ENCODE results near the gene PATJ.
"Not testable (repeated sequence)": the region's sequence is repeated elsewhere in the genome, so short reads cannot be mapped to it uniquely, and the experiment has no call there.

PATJ gene

DNA sequence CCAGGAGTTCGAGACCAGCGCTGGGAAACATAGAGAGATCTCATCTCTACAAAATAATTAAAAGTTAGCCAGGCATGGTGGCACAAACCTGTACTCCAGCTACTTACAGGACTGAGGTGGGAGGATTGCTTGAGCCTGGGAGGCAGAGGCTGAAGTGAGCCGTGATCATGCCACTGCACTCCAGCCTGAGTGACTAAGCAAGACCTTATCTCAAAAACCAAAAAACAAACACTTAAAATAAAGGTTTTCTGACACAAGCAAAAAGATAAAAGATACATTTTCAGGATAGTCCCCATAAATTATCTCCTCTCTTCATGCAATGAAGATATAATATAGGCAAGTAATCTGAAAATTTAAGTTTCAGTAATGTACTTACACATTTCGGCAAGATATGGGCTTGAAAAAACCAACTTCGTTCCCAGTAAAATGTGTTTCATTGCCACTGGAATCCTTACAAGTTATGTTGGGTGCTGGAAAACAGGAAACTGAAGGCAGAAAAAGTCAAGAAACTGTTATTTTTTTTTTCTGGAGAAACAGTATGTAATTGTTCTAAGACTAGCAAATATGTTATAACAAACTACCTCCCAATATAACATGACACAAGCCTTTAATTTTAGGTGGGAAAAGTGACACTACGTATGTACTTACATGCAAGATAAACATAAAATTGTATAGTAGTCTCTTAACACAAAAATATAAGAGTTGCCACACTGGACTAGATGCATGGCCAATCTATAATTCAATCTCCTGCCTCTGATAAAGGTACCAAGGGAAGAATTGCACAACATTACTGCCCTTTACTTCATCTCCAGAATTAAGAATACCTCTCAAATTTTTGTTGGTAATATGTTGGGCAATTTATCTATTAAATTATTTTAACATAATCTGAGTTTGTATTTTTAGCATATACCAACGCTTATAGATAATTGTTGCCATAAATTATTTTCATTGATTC lies 33.0 kb upstream of the PATJ start:
- no peak overlapping the region for H2AFZ ChIP-seq (ENCODE audit: low read depth, low read length)
- no peaks in the 10 kb centered on the region for H3K27me3 ChIP-seq (ENCODE audit: insufficient read depth, low read length, poor library complexity)
- H4K20me1 ChIP-seq (ENCODE audit: insufficient read depth, low read length) = peaks cover 2% of the 10 kb centered on the region; the same call in 1 of the 2 replicates
- ATAC-seq (ENCODE audit: insufficient read depth, low read depth) (no peak), DNase-seq (no peak)
- H3K27ac ChIP-seq (ENCODE audit: low read length) = no peak overlapping the region
- TF ChIP-seq EZH2 (IDR thresholded peaks at IDR 0.05; ENCODE audit: borderline replicate concordance, low read depth, low read length, severe bottlenecking) = no peak
- no peaks in the 10 kb centered on the region for H3K4me1 ChIP-seq (ENCODE audit: insufficient read depth, low read length)
- H3K4me3 ChIP-seq (ENCODE audit: low read depth in 1 of 2, low read length in 2 of 2) = no peak overlapping the region
- H3K36me3 ChIP-seq (ENCODE audit: insufficient read depth, low read length) = peaks cover 50% of the 10 kb centered on the region
- H3K9me3 ChIP-seq (ENCODE audit: insufficient read depth, low read length, severe bottlenecking) = no peaks in the 10 kb centered on the region
- no peak overlapping the region for H3K4me2 ChIP-seq (ENCODE audit: insufficient read depth, low read length)
- H3K9ac ChIP-seq (ENCODE audit: low read depth, low read length) = no peak overlapping the region
- H3K79me2 ChIP-seq (ENCODE audit: insufficient read depth, low read length) = peaks cover 28% of the 10 kb centered on the region

GRCh38 chr1:61709908-61710289 lies 32.4 kb upstream of the PATJ start:
- DNase-seq = no peak
- Histone ChIP-seq H3K27ac (ENCODE audit: low read length) (no peak overlapping the region), H3K9me3 (ENCODE audit: insufficient read depth, low read length, severe bottlenecking) (no peaks in the 10 kb centered on the region), H3K79me2 (ENCODE audit: insufficient read depth, low read length) (peaks cover 35% of the 10 kb centered on the region), H3K9ac (ENCODE audit: low read depth, low read length) (no peak overlapping the region), H4K20me1 (ENCODE audit: insufficient read depth, low read length) (peaks cover 2% of the 10 kb centered on the region; the same call in 1 of the 2 replicates), H3K4me3 (ENCODE audit: low read depth in 1 of 2, low read length in 2 of 2) (no peak overlapping the region), H3K4me1 (ENCODE audit: insufficient read depth, low read length) (no peaks in the 10 kb centered on the region), H3K4me2 (ENCODE audit: insufficient read depth, low read length) (no peak overlapping the region), H2AFZ (ENCODE audit: low read depth, low read length) (no peak overlapping the region), H3K27me3 (ENCODE audit: insufficient read depth, low read length, poor library complexity) (no peaks in the 10 kb centered on the region), H3K36me3 (ENCODE audit: insufficient read depth, low read length) (peaks cover 43% of the 10 kb centered on the region)
- no peak for ATAC-seq (ENCODE audit: insufficient read depth, low read depth)
- TF ChIP-seq EZH2 (IDR thresholded peaks at IDR 0.05; ENCODE audit: borderline replicate concordance, low read depth, low read length, severe bottlenecking) = no peak
- TF ChIP-seq, protein P1, sequence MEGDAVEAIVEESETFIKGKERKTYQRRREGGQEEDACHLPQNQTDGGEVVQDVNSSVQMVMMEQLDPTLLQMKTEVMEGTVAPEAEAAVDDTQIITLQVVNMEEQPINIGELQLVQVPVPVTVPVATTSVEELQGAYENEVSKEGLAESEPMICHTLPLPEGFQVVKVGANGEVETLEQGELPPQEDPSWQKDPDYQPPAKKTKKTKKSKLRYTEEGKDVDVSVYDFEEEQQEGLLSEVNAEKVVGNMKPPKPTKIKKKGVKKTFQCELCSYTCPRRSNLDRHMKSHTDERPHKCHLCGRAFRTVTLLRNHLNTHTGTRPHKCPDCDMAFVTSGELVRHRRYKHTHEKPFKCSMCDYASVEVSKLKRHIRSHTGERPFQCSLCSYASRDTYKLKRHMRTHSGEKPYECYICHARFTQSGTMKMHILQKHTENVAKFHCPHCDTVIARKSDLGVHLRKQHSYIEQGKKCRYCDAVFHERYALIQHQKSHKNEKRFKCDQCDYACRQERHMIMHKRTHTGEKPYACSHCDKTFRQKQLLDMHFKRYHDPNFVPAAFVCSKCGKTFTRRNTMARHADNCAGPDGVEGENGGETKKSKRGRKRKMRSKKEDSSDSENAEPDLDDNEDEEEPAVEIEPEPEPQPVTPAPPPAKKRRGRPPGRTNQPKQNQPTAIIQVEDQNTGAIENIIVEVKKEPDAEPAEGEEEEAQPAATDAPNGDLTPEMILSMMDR (IDR thresholded peaks at IDR 0.05; ENCODE audit: borderline replicate concordance, extremely low read depth, low read length, poor library complexity, severe bottlenecking) = no peak

GRCh38 chr1:61711257-61711656 lies 31.0 kb upstream of the PATJ start:
- ATAC-seq (ENCODE audit: insufficient read depth, low read depth); H3K27ac ChIP-seq (ENCODE audit: low read length); H3K4me2 ChIP-seq (ENCODE audit: insufficient read depth, low read length); H3K9me3 ChIP-seq (ENCODE audit: insufficient read depth, low read length, severe bottlenecking); H4K20me1 ChIP-seq (ENCODE audit: insufficient read depth, low read length); H2AFZ ChIP-seq (ENCODE audit: low read depth, low read length); DNase-seq; H3K4me3 ChIP-seq (ENCODE audit: low read depth in 1 of 2, low read length in 2 of 2); H3K27me3 ChIP-seq (ENCODE audit: insufficient read depth, low read length, poor library complexity); H3K9ac ChIP-seq (ENCODE audit: low read depth, low read length); H3K4me1 ChIP-seq (ENCODE audit: insufficient read depth, low read length): not testable (repeated sequence)
- H3K79me2 ChIP-seq (ENCODE audit: insufficient read depth, low read length) = peaks cover 45% of the 10 kb centered on the region
- peaks cover 33% of the 10 kb centered on the region for H3K36me3 ChIP-seq (ENCODE audit: insufficient read depth, low read length)

- ATAC-seq (ENCODE audit: insufficient read depth, low read depth) (no peak), DNase-seq (no peak)
- peaks cover 26% of the 10 kb centered on the region for H3K36me3 ChIP-seq (ENCODE audit: insufficient read depth, low read length)
- no peak overlapping the region for H3K27ac ChIP-seq (ENCODE audit: low read length)
- no peak overlapping the region for H2AFZ ChIP-seq (ENCODE audit: low read depth, low read length)
- H3K4me1 ChIP-seq (ENCODE audit: insufficient read depth, low read length) = no peaks in the 10 kb centered on the region
- H3K4me2 ChIP-seq (ENCODE audit: insufficient read depth, low read length) = no peak overlapping the region
- no peak overlapping the region for H3K9ac ChIP-seq (ENCODE audit: low read depth, low read length)
- no peak overlapping the region for H3K4me3 ChIP-seq (ENCODE audit: low read depth in 1 of 2, low read length in 2 of 2)
- H3K79me2 ChIP-seq (ENCODE audit: insufficient read depth, low read length) = peaks cover 49% of the 10 kb centered on the region
- no peaks in the 10 kb centered on the region for H3K27me3 ChIP-seq (ENCODE audit: insufficient read depth, low read length, poor library complexity)
- TF ChIP-seq, protein P1 (IDR thresholded peaks at IDR 0.05; ENCODE audit: borderline replicate concordance, extremely low read depth, low read length, poor library complexity, severe bottlenecking) = no peak
- no peak for TF ChIP-seq EZH2 (IDR thresholded peaks at IDR 0.05; ENCODE audit: borderline replicate concordance, low read depth, low read length, severe bottlenecking)
- peaks cover 2% of the 10 kb centered on the region; the same call in 1 of the 2 replicates for H4K20me1 ChIP-seq (ENCODE audit: insufficient read depth, low read length)
- no peaks in the 10 kb centered on the region for H3K9me3 ChIP-seq (ENCODE audit: insufficient read depth, low read length, severe bottlenecking)
Observed at GRCh38 chr1:61711969-61712368, 30.3 kb upstream of the PATJ start.

DNA sequence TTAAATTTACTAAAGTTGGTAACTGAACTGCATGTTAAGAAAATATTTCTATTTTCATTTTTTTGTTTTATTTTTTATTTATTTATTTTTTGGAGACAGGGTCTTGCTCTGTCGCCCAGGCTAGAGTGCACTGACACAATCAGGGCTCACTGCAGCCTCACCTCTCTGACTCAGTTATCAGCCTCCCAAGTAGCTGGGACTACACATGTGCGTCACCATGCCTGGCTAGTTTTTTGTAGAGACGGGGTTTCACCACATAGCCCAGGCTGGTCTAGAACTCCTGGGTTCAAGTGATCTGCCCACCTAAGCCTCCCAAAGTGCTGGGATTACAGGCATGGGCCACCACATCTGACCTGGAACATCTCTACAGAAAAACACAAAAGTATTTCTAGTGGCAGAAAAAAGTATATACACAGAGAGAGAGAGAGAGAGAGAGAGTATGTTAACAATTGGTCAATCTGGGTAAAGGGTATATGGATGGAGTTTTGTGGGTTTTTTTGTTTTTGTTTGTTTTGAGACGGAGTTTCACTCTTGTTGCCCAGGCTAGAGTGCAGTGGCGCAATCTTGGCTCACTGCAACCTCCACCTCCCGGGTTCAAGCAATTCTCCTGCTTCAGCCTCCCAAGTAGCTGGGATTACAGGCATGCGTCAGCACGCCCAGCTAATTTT lies 23.1 kb upstream of the PATJ start:
- not testable (repeated sequence) for H4K20me1 ChIP-seq (ENCODE audit: insufficient read depth, low read length); H3K9ac ChIP-seq (ENCODE audit: low read depth, low read length); H3K27ac ChIP-seq (ENCODE audit: low read length); H2AFZ ChIP-seq (ENCODE audit: low read depth, low read length); ATAC-seq (ENCODE audit: insufficient read depth, low read depth); H3K9me3 ChIP-seq (ENCODE audit: insufficient read depth, low read length, severe bottlenecking); DNase-seq; H3K27me3 ChIP-seq (ENCODE audit: insufficient read depth, low read length, poor library complexity); H3K4me3 ChIP-seq (ENCODE audit: low read depth in 1 of 2, low read length in 2 of 2); H3K4me2 ChIP-seq (ENCODE audit: insufficient read depth, low read length)
- peaks cover 12% of the 10 kb centered on the region for H3K36me3 ChIP-seq (ENCODE audit: insufficient read depth, low read length)
- peaks cover 17% of the 10 kb centered on the region for H3K4me1 ChIP-seq (ENCODE audit: insufficient read depth, low read length)
- H3K79me2 ChIP-seq (ENCODE audit: insufficient read depth, low read length) = peaks cover 86% of the 10 kb centered on the region

All from DND-41 (cell line).